EH (cell line): Measurements from ENCODE around the gene C1orf210.

Source experiments
- DNase-seq: peaks from one replicate; pipeline ENCODE4 v3.0.0-alpha.2; 2015; ENCODE audit warnings: low read depth

C1orf210 gene

GRCh38 chr1:43312212-43312623 is 26.8 kb upstream of the C1orf210 start:
- no peak for DNase-seq

- DNase-seq: no peak
Observed at GRCh38 chr1:43311521-43311920, 26.1 kb upstream of the C1orf210 start.

GRCh38 chr1:43309405-43310025 is 24.1 kb upstream of the C1orf210 start:
- DNase-seq: peak; percentile 32

- DNase-seq: no peak
Observed at GRCh38 chr1:43308635-43309404, 23.4 kb upstream of the C1orf210 start.

GRCh38 chr1:43307458-43308158 is 22.2 kb upstream of the C1orf210 start:
- no peak for DNase-seq

- no peak for DNase-seq
Observed at GRCh38 chr1:43306688-43307457, 21.5 kb upstream of the C1orf210 start.

- DNase-seq: peak; percentile 7
Observed at GRCh38 chr1:43305926-43306687, 20.7 kb upstream of the C1orf210 start.

- DNase-seq: no peak
Observed at GRCh38 chr1:43305461-43305860, 20.1 kb upstream of the C1orf210 start.

- no peak for DNase-seq
Observed at GRCh38 chr1:43304771-43305300, 19.5 kb upstream of the C1orf210 start.

GRCh38 chr1:43304314-43304681 is 18.9 kb upstream of the C1orf210 start:
- DNase-seq: no peak

- no peak for DNase-seq
Observed at GRCh38 chr1:43303471-43304313, 18.3 kb upstream of the C1orf210 start.

GRCh38 chr1:43302721-43303470 is 17.5 kb upstream of the C1orf210 start:
- no peak for DNase-seq

GRCh38 chr1:43302201-43302600 is 16.8 kb upstream of the C1orf210 start:
- DNase-seq: no peak

GRCh38 chr1:43300378-43301094 is 15.2 kb upstream of the C1orf210 start, which contains the start of gene TIE1:
Gene TIE1, plus strand, starts transcription at chr1:43300982. Its CDS starts 90 bp downstream, at chr1:43301072.
- no peak for DNase-seq

GRCh38 chr1:43299101-43299500 is 13.7 kb upstream of the C1orf210 start:
- no peak for DNase-seq

GRCh38 chr1:43298055-43298454 is 12.7 kb upstream of the C1orf210 start:
- no peak for DNase-seq

- peak; percentile 17 for DNase-seq
Observed at GRCh38 chr1:43296207-43296606, 10.8 kb upstream of the C1orf210 start.

- no peak for DNase-seq
Observed at GRCh38 chr1:43294761-43295160, 9.4 kb upstream of the C1orf210 start.
